ENCODE data around the gene CUEDC2. TPM values are rescaled to one million over a fixed set of nuclear protein-coding genes. Genes with fewer than 3 reads are reported as not detected.
A peak's percentile ranks its signal among the peaks of the same experiment; 100 is the strongest.

Gene CUEDC2
- total RNA-seq, 1 donor from 2014 or later = 30.6 TPM

DNA sequence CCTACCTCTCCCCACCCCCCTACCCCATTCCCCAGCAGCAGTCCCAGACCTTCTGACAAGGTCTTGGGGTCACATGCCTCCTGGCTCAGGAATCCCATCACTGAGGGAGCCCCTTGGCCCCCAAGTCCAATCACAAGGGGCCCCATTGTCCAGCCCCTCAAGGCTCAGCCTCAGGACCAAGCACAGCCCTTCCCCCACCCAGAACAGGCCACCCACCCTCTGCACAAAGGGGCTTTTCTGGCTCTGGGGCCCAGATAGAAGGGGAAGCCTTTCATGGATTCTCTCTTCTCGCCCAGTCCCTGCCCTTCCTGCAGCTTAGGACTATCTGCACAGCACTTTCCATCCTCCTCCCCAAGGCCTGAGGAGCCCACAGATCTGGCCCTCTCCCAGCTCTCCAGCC, 6.9 kb downstream of the CUEDC2 start:
- DNase-seq (ENCODE audit: low read depth in 2 of 2) = no peak

DNA sequence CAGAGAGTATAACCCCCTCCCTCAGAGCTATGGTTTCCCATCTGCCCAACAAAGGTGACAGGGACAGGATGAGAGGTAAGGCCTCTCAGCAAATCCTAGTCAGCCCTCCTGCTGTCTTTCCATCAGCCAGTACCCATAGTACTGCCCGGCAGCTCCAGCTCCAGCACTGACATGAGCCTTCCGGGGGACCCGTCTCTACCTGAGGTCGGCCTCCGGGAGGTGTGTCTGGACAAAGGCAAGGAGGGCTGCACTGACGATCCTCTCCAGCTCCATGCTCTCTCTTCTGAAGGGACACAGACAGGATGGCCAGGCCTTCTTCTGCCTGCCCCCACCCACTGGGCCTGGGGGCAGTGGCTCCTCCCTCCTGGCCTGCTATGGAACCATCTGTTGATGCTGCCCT, 7.5 kb downstream of the CUEDC2 start:
- DNase-seq (ENCODE audit: low read depth in 2 of 2) = no peak

DNA sequence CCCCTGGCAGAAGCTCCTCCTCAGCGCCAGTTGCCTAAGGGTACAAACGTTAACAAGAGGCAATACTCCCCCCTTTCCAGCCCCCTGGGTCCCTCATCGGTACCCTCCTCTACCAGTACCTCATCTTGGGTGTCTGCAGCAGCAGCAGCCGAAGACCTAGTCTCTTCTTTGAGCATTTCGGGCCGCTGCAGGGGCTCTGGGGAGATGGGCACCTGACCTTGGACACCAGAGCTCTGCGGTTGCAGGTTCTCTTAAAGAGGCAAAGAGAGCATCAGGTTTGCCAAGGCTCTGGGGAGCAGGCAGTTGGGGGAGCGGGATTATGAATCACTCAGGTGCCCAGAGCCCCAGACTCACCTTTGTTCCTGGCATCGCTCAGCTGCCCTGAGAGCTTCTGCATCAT, 8.2 kb downstream of the CUEDC2 start:
- no peak for DNase-seq (ENCODE audit: low read depth in 2 of 2)

DNA sequence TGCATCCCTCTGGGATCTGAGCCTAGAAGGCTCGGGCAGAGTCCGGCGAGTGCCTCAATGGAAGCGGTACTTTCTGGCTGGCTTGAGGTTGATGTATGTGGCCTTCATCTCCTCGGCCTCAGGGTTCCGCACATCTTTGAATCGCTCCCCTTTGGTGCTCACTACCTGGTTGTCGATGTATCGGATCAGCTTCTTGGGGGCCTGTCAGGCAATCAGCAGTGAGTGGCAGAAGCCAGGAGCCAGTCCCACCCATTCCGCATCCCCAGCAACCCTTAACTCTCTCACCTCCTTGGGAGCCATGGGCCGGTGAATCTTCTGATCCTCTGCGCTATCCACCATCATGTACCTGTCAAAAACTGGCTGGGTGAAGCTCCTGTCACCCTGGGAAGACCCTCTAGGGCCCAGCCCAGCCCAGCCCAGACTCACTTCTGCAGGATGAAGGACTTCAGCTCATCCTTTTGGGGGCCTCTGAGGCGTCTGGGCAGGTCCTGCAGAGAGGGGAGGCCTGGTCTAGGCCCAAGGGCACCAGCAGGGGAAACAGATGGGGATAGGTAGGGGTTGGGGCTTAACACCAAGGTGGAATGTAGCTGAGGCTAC, 8.9 kb downstream of the CUEDC2 start:
- no peak for DNase-seq (ENCODE audit: low read depth in 2 of 2)

DNA sequence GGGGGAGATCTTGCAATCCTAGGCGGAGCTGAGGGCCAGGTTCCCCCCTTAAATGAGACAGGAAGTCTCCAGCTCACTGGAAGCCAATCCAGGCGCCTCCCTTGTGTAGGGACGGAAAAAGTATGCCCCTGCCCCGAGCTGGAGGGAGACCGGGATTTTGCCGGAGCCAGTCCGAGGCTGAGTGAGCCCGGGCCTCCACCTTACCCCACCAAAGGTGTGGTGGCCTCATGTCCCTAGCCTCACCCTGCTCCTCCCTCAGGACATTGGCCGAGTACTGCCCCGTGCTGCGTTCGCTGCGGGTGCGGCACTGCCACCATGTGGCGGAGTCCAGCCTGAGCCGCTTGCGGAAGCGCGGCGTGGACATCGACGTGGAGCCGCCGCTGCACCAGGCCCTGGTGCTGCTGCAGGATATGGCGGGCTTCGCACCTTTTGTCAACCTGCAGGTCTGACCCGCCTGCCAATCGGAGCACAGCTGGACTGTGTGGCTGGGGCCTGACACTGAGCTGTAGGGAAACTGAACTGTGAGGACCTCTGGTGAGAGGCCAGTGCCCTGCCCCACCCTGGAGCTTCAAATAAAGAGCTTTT, 9.7 kb downstream of the CUEDC2 start:
- DNase-seq (ENCODE audit: low read depth in 2 of 2) = peak; percentile 57 to 79

DNA sequence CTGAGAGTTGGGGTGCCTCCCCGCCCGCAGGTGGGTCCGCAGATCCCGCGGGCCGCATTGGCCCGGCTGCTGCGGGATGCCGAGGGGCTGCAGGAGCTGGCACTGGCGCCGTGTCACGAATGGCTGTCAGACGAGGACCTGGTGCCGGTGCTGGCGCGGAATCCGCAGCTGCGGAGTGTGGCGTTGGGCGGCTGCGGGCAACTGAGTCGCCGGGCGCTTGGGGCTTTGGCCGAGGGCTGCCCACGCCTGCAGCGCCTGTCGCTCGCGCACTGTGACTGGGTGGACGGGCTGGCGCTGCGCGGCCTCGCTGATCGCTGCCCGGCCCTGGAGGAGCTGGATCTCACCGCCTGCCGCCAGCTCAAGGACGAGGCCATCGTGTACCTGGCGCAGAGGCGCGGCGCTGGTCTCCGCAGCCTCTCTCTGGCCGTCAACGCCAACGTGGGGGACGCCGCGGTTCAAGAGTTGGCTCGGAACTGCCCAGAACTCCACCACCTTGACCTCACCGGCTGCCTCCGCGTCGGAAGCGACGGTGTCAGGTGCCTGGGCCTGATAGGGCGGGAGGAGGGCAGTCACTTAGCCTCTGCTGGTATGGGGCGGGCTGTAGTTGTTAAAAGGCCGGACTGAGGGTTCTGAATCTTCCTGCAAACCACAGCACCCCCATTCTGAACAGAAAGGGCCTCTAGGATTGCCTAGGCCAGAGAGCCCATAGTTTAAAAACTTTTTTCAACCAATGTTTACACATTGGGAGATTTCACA, 10.4 kb downstream of the CUEDC2 start:
- peak in 1 of 2 donors; percentile 25 for DNase-seq (ENCODE audit: low read depth in 2 of 2)

DNA sequence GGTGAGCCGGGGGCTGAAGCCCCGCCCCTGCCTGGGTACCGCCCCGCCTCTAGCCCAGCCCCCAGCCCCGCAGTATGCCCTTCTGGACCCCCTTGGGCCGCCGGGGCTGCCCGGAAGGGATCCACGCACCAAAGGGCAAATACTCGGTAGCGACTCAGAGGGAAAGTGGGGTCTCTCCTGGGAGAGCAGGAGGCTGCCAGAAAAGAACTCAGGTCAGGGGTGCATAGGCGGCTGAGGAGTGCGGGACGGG, 10.9 kb downstream of the CUEDC2 start:
- DNase-seq (ENCODE audit: low read depth in 2 of 2) = no peak

DNA sequence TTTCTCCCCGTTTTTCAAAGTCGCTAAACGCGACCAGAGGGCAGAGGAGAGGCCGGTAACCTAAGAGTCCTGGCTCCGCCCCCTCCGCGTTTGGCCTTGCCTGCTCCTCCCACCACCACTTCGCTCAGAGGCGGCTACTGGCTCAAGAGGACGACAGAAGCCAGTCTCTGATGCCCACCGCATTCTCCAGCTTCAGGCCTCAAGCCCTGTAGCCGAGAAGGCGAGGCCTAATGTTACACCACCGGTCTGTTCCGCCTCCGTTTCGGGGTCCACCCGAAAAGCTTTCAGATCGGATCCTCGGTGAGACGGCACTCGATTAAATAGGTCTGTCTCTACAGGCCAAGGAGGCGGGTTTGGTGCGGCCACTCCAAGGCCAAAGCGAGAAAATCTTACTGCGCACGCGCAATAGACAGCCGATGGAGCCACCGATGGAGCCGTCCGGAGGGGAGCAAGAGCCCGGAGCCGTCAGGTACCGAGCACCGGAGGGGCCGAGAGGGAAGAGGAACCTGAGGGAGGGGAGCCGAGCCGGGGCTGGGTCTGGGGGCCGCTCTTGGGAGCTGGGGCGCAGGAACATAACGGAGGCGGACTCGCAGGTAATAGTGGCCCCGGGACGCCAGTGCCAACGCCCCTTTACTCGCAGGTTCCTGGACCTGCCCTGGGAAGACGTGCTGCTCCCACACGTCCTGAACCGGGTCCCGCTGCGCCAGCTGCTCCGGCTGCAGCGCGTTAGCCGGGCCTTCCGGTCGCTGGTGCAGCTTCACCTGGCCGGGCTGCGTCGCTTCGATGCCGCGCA, 11.5 kb downstream of the CUEDC2 start, which contains the start of gene FBXL15:
TSS of gene FBXL15 (plus strand) at position 123 of the 793 bp plus-strand sequence. CDS start at position 417, 294 bp downstream.
- DNase-seq (ENCODE audit: low read depth in 2 of 2) = peak; percentile 91 to 95

DNA sequence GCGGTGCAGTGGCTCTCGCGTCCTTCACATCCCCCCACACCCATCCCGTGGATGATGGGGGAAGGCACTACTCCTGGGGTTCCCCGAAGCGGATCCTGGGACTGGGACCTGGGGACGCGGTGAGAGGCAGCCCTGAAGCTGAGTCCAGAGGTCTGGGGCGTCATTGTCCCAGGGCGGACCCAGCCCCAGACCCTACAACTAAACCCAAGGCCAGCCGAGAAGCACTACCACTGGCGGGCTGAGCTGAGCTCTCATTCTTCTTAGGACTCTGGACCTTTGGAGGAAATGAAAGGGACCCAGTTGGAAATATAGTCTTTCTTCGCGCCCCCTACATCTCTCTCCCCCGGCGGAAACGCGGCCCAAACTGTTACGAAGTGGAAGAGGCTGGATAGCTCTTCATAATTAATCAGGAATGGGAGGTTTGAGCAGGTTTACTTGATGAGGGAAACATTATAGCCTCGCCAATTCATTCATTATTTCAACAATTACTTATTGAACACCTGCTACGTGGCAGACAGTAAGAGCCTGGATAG, 12.1 kb downstream of the CUEDC2 start:
- no peak for DNase-seq (ENCODE audit: low read depth in 2 of 2)

DNA sequence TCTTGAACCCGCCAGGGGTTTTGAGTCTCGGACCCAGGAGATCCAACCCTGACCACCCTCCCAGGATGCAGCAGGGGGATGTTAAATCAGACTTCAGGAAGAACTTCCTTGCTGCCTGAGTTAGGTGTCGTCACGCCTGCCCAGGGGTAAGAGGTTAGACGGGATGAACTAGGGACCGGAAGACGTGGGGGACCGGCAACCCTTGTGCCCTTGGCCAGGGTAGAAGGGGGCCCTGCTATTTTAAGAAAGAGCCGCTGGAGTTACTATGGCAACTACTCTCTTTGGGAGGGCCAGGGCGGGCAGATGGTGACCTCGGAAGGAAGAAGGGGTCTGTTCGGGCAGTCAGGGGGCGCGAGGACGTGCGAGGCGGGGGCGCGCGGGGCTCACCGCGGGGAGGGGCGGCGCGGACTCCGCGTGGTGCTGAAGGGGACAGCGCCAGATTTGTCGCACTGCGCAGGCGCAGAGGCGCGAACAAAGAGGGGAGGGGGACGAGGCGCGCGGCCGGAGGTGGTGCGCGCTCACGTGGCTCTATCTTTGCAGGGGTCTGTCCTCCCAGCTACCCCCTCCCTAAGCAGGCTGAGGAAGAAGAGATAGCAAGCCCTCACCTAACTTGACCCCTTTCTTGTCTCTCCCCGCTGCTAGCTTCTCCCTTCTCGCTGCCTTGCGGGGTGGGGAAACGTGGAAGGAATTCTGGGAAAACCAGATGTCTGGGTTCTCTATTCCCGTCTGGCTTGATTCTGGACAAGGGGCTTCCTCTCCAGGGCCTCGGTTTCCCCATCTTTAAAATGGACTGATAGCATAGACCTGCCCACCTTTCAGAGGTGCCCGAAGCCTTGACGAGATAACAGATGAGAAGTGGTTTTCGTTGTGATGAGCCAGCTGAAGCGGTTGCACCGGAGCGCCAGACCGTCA, 12.8 kb downstream of the CUEDC2 start:
- peak in 1 of 2 donors; percentile 27 for DNase-seq (ENCODE audit: low read depth in 2 of 2)

DNA sequence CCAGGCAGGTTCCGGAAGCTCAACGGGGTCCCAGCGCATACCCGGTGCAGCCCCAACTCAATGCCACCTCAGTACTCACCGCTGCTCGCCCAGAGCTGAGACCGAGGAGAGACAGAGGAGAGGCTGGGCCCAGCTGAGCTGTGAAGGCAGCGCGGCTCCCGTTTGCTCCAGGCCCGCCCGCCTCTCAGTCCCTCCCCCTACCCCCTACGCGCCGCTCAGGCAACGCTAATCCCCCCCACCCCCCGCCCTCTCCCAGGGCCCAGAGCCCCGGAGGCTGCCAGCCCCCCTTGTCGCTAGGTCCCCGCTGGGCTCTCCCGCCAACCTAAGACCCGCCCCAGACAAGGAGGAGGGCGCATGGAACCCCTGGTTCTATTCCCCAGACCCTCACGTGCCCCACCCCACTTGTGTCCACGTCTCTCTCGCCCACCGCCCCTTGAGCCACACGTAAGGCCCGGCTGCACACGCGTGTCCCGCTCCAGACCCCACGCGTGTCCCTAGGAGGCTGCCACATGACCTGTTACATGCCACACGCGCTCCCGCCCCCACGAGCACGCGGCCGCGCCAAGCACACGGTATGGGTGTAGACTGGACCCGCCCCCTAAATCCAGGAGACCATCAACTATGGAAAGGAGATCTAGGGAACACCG, 13.6 kb downstream of the CUEDC2 start, which contains the start of gene PSD:
TSS of gene PSD (minus strand) at position 164 of the 647 bp plus-strand sequence. CDS start 1,747 bp downstream, outside the sequence.
- no peak for DNase-seq (ENCODE audit: low read depth in 2 of 2)

DNA sequence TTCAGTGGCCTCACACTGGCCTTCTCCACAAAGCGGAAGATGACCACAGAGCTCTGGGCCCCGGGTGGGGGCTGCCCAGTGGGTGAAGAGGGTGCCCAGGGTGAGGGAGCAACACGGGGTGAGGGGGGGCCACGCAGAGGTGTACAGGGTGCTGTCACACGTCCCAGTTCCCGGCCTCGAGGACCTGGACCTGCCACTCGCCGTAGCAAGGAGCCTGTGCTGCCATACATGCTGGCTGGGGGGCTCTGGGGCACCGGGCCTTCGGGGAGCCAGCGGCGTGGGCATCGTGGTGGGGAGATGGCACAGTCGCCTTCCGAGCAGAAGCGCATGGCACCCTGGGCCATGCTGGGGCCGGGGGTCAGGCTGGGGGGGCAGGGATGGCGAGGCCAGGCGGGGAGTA, 15.7 kb downstream of the CUEDC2 start:
- no peak for DNase-seq (ENCODE audit: low read depth in 2 of 2)

DNA sequence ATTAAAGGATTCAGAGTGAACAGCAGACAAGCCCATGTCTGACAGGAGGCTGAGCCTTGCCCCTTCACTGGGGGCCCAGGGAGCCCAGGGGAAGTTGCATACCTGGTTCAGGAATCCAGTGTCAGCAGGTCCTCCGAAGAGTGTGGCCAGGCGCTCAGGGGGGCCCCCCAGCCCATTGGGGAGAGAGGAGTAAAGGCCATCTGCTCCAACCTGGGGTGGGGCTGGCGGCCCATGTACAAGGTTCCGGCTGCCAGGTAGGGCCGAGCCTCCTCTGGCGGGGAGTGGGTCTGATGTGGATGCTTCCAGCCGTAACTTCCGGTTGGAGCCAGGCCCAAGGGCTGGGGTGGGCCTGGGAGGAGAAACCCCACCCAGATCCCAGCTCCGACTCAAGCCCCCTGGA, 16.1 kb downstream of the CUEDC2 start:
- no peak for DNase-seq (ENCODE audit: low read depth in 2 of 2)

DNA sequence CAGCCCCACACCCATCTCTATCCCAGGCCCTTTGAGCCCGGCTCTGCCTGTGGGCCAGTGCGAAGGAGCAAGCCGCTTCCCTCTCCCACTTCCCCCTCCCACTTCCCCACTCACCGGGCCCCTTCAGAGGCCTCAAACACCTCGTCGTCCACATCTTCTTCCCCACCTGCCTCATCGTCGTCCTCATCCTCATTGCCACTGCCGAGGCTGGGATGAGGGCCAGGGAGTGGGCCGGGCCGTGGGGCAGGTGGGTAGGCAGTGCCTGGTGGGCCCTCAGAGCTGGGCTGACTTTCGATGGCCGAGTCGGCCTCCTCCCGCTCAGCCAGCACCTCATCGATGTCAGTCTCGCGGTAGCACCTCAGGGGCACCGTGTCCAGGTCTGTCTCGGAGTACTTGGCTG, 17.6 kb downstream of the CUEDC2 start:
- no peak for DNase-seq (ENCODE audit: low read depth in 2 of 2)

DNA sequence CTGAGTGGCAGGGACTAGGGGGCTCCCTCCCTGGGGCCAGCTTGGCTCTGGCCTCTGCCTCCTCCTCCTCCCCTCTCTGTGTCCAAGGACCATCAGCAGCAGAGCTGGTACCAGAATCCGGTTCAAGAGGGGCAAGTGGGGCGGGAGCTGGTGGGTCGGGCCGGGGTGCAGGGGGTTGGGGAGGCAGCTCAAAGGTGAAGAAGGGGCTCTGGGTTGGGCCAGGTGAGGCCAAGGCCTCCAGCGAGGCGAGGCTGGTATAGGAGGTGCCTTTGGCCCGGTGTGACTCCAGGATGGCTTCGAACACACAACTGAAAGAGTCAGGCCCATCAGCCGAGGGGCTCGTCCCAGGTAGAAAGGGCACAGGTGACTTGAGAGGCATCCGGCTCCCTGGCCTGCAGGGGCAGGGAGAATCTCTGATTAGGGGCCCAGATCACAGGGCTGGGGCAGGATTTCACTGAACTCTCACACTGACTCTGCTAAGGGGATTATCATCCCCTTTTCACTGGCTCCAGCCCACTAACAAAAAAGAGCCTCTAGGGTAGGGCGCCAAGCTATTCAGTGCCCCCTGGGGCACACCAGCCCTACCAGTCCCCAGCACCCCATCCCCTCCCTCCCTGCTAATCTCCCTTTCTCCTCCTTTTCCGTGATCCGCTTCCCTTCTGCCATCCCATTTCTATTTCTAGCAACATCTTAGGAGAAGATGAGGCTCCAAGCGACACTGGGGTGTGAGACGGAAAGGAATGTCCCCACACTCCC, 18.4 kb downstream of the CUEDC2 start:
- no peak for DNase-seq (ENCODE audit: low read depth in 2 of 2)

DNA sequence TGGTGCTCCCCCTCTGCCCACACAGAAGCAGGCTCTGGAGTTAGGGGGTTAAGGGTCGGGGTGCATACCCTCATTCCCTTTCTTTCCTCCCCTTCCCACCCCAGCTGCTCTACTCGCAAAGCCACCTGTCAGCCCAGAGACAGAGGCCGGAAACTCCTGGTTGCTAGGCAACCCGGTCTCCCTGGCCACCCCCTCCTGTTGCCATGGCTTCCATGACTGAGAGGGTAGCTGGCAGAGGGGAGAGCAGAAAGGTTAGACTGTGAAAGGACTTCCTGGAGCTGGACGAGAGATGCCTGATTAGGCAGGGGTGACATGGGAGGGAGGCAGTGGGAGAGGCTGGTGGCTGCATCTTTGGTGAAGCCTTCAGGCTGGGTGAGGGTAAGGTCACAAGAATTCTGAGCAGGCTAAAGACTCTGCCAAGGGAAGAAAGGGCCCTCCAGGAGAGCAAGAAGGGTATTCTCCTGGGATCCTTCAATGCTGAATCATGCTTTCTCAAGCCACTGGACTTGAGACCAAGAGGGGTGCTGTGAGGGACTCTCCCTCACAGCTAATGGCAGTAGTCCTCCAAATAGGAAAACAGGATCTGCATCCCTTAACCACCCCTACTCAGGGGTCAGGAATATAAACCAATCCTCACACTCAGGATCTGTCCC, 19.2 kb downstream of the CUEDC2 start:
- DNase-seq (ENCODE audit: low read depth in 2 of 2) = no peak

DNA sequence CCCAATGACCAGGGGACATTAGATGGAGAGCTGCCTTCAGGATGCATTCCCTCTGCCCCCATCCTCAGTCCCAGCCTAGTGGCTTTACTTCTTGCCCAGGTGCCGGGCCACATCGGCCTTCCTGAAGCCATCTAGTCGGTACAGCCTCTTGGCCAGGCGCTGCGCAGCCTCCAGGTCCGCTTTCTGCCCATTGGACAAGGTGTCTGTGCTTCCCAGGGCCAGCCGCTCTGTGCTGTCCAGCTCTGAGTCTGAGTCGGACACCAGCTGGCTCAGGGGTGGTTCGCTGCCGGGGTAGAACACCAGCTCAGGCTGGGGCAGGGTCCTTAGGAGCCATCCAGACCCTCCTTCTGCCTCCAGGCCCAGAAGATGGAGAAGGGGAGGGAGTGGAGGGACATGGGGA, 20.1 kb downstream of the CUEDC2 start:
- no peak for DNase-seq (ENCODE audit: low read depth in 2 of 2)

DNA sequence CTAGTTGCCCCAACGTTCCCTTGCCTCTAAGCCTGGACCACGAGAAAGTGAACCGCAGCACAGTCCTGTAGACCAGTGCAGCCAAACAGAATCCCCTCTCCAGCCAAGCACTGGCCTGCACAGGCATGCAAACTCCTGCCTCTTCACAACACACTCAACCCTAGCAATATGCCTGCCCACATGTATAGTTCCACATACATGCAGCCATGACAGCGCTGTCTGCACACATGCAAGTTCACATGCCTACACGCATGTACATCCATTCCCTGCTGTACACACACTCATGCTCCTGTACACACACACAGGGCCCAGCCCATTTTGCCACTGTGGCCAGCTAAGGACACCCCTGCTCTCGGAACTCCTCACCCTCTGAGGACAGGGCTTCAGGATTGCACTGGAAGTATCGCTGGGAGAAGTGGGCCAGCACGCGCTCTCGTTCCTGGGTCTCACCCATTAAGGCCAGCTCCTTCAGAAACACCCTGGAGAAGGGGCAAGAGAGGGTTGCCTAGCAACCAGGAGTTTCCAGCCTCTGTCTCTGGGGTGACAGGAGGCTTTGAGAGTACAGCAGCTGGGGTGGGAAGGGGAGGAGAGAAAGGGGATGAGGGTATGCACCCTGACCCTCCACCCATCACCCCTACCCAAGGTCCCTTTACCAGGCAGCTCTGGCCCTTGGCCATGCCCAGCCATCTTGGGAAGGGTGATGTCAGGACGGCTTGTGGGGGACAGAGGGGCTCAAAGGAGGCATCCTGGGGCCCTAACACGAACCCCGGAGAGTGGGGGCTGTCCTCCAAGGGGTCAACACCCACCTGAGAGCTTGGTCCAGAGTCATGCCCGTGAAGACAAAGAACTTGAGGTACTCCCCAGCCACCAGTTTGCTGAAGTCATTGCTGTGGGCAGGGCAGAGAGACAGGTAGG, 20.8 kb downstream of the CUEDC2 start:
- no peak for DNase-seq (ENCODE audit: low read depth in 2 of 2)

Data from dermis microvascular lymphatic vessel endothelial cell (primary cell).